ENCODE data around the gene RSU1. TPM values are rescaled to one million over a fixed set of nuclear protein-coding genes. Genes with fewer than 3 reads are reported as not detected.

The RSU1 gene
- polyA plus RNA-seq, 3 donors, result 45.7 to 111 (median 100) TPM

- Histone ChIP-seq H3K4me1 (ENCODE audit: control insufficient read depth in 1 of 2, insufficient read depth in 2 of 2, low read length in 2 of 2) (no peaks in the 10 kb centered on the region), H3K27me3 (ENCODE audit: control insufficient read depth in 2 of 2, insufficient read depth in 2 of 2, low read length in 2 of 2) (no peaks in the 10 kb centered on the region), H3K27ac (ENCODE audit: low read depth in 1 of 2, low read length in 2 of 2) (no peak overlapping the region), H3K4me3 (replicated peaks in 1 of 3; ENCODE audit: low read depth in 2 of 3, low read length in 3 of 3) (no peak overlapping the region), H3K9ac (ENCODE audit: insufficient read depth, low read length, poor library complexity, severe bottlenecking) (no peak overlapping the region), H3K9me3 (replicated peaks in 1 of 2; ENCODE audit: control insufficient read depth in 1 of 2, insufficient read depth in 1 of 2, low read length in 2 of 2) (peaks cover 0 to 3% of the 10 kb centered on the region in 2 donors), H3K79me2 (ENCODE audit: insufficient read depth, low read length) (no peaks in the 10 kb centered on the region), H3K36me3 (replicated peaks in 1 of 2; ENCODE audit: control insufficient read depth in 1 of 2, insufficient read depth in 2 of 2, low read length in 2 of 2) (no peaks in the 10 kb centered on the region), H2AFZ (ENCODE audit: insufficient read depth, low read depth, low read length, poor library complexity, severe bottlenecking) (no peak overlapping the region), H3K4me2 (replicated peaks; ENCODE audit: extremely low read depth, low read length, poor library complexity, severe bottlenecking) (no peak overlapping the region), H4K20me1 (ENCODE audit: insufficient read depth, low read length) (no peaks in the 10 kb centered on the region)
- no peak for DNase-seq
- H3K27me3 Mint-ChIP-seq (ENCODE audit: low read depth in 3 of 3), result no peaks in the 10 kb centered on the region
- H3K4me3 Mint-ChIP-seq, result no peak overlapping the region
- no peak for TF ChIP-seq CTCF (IDR thresholded peaks at IDR 0.05)
- H3K9me3 Mint-ChIP-seq, result peaks cover 0 to 2% (median under 1%) of the 10 kb centered on the region in 7 donors
- intact Hi-C loops (cut with micrococcal nuclease), result no loop called here
- no peak overlapping the region for H3K27ac Mint-ChIP-seq
- peaks cover 4% of the 10 kb centered on the region in 2 donors for H3K36me3 Mint-ChIP-seq
- no peaks in the 10 kb centered on the region for H3K4me1 Mint-ChIP-seq
- WGBS (ENCODE audit: insufficient coverage), result no CpG with 5 or more reads among the region's 5 CpGs
Observed at GRCh38 chr10:16652154-16652553, 165.1 kb downstream of the RSU1 start.

GRCh38 chr10:16649757-16650156 lies 167.5 kb downstream of the RSU1 start:
- Histone ChIP-seq H4K20me1 (ENCODE audit: insufficient read depth, low read length) (no peaks in the 10 kb centered on the region), H3K79me2 (ENCODE audit: insufficient read depth, low read length) (no peaks in the 10 kb centered on the region), H3K27ac (ENCODE audit: low read depth in 1 of 2, low read length in 2 of 2) (no peak overlapping the region), H3K9me3 (replicated peaks in 1 of 2; ENCODE audit: control insufficient read depth in 1 of 2, insufficient read depth in 1 of 2, low read length in 2 of 2) (peaks cover 0 to 3% of the 10 kb centered on the region in 2 donors), H3K9ac (ENCODE audit: insufficient read depth, low read length, poor library complexity, severe bottlenecking) (no peak overlapping the region), H3K36me3 (replicated peaks in 1 of 2; ENCODE audit: control insufficient read depth in 1 of 2, insufficient read depth in 2 of 2, low read length in 2 of 2) (no peaks in the 10 kb centered on the region), H3K4me3 (replicated peaks in 1 of 3; ENCODE audit: low read depth in 2 of 3, low read length in 3 of 3) (no peak overlapping the region), H3K4me1 (ENCODE audit: control insufficient read depth in 1 of 2, insufficient read depth in 2 of 2, low read length in 2 of 2) (no peaks in the 10 kb centered on the region), H3K27me3 (ENCODE audit: control insufficient read depth in 2 of 2, insufficient read depth in 2 of 2, low read length in 2 of 2) (no peaks in the 10 kb centered on the region), H3K4me2 (replicated peaks; ENCODE audit: extremely low read depth, low read length, poor library complexity, severe bottlenecking) (no peak overlapping the region), H2AFZ (ENCODE audit: insufficient read depth, low read depth, low read length, poor library complexity, severe bottlenecking) (no peak overlapping the region)
- DNase-seq, result no peak
- Mint-ChIP-seq H3K4me3 (no peak overlapping the region), H3K9me3 (peaks cover 0 to 8% (median 2%) of the 10 kb centered on the region in 7 donors), H3K27me3 (ENCODE audit: low read depth in 3 of 3) (peaks cover 0 to 2% (median 0%) of the 10 kb centered on the region in 3 donors), H3K4me1 (no peaks in the 10 kb centered on the region), H3K36me3 (peaks cover 4 to 5% of the 10 kb centered on the region in 2 donors), H3K27ac (no peak overlapping the region)
- TF ChIP-seq CTCF (IDR thresholded peaks at IDR 0.05), result no peak
- intact Hi-C loops (cut with micrococcal nuclease), result no loop called here
- no CpG with 5 or more reads among the region's 2 CpGs for WGBS (ENCODE audit: insufficient coverage)
